Breast epithelium (tissue), 3 donors: Measurements from ENCODE around the gene DNMT3L.

Source experiments
- CTCF ChIP-seq, 3 donors: fragments of 450-650 bp; IDR thresholded peaks; one replicate each; pipeline ENCODE4 v1.5.1; 2016 to 2017; ENCODE audit warnings: antibody characterized with exemption in 3 of 3, mild to moderate bottlenecking in 3 of 3, moderate library complexity in 3 of 3
- POLR2AphosphoS5 ChIP-seq, 3 donors: sonication (generic); formaldehyde crosslinking; IDR thresholded peaks; one replicate each; pipeline ENCODE4 v1.6.1; 2017; ENCODE audit warnings: antibody characterized with exemption in 3 of 3

GRCh38 chr21:44199448-44199847 lies 62.2 kb downstream of the DNMT3L start:
- TF ChIP-seq CTCF (IDR thresholded peaks at IDR 0.05) (no peak), POLR2AphosphoS5 (IDR thresholded peaks at IDR 0.05) (no peak)
